Loucy (cell line): ENCODE results near the gene TGFBR3.

Experiments
- H2AFZ ChIP-seq: fragments of 200-600 bp; sonication (generic); 2 replicates; pipeline ENCODE4 v1.6.0; 2016; ENCODE audit warnings: antibody characterized with exemption, mild to moderate bottlenecking, low read length, moderate library complexity
- H3F3A ChIP-seq: fragments of 200-600 bp; 2 replicates; pipeline ENCODE4 v1.6.0; 2016; ENCODE audit warnings: antibody characterized with exemption, low read depth, mild to moderate bottlenecking
- H3K27me3 ChIP-seq: fragments of 200-600 bp; sonication (generic); 2 replicates; pipeline ENCODE4 v1.6.1; 2014; ENCODE audit warnings: low read length, mild to moderate bottlenecking; ENCODE audit not compliant: insufficient read depth, poor library complexity, severe bottlenecking
- H3K36me3 ChIP-seq: fragments of 200-600 bp; sonication (generic); 2 replicates; pipeline ENCODE4 v1.6.1; 2016; ENCODE audit warnings: low read length; ENCODE audit not compliant: insufficient read depth
- H3K4me1 ChIP-seq: fragments of 200-600 bp; sonication (generic); 2 replicates; pipeline ENCODE4 v1.5.1; 2014; ENCODE audit warnings: low read length, mild to moderate bottlenecking; ENCODE audit not compliant: insufficient read depth, poor library complexity, severe bottlenecking
- H3K4me2 ChIP-seq: fragments of 200-600 bp; sonication (generic); 2 replicates; pipeline ENCODE4 v1.6.0; 2014; ENCODE audit warnings: antibody characterized with exemption, low read length, low read depth, mild to moderate bottlenecking; ENCODE audit not compliant: poor library complexity, severe bottlenecking
- H3K4me3 ChIP-seq: fragments of 200-600 bp; sonication (generic); 2 replicates; pipeline ENCODE4 v1.5.1; 2014; ENCODE audit warnings: low read length, mild to moderate bottlenecking, mixed read lengths; ENCODE audit not compliant: poor library complexity, severe bottlenecking
- H3K79me2 ChIP-seq: fragments of 200-600 bp; sonication (generic); 2 replicates; pipeline ENCODE4 v1.6.1; 2014; ENCODE audit warnings: low read length; ENCODE audit not compliant: insufficient read depth
- H3K9ac ChIP-seq: fragments of 200-600 bp; sonication (generic); 2 replicates; pipeline ENCODE4 v1.6.0; 2014; ENCODE audit warnings: mild to moderate bottlenecking, low read depth, low read length, moderate library complexity; ENCODE audit not compliant: poor library complexity, severe bottlenecking
- H3K9me2 ChIP-seq: fragments of 200-600 bp; sonication (generic); replicated peaks from 2 replicates; pipeline ENCODE4 v1.6.1; 2016; ENCODE audit warnings: low read depth, low read length, mixed read lengths
- H3K9me3 ChIP-seq: fragments of 200-600 bp; sonication (generic); 2 replicates; pipeline ENCODE4 v1.6.1; 2014; ENCODE audit warnings: mild to moderate bottlenecking, antibody characterized with exemption, low read length, low read depth; ENCODE audit not compliant: insufficient read depth
- H4K20me1 ChIP-seq: fragments of 200-600 bp; sonication (generic); 2 replicates; pipeline ENCODE4 v1.6.0; 2014; ENCODE audit warnings: antibody characterized with exemption, low read length, mild to moderate bottlenecking; ENCODE audit not compliant: insufficient read depth, poor library complexity, severe bottlenecking
- CTCF ChIP-seq: fragments of 200-600 bp; sonication (generic); conservative IDR thresholded peaks from 2 replicates; pipeline ENCODE4 v1.5.1; 2014; ENCODE audit warnings: mild to moderate bottlenecking, antibody characterized with exemption, low read length
- EZH2phosphoT487 ChIP-seq: fragments of 200-600 bp; IDR thresholded peaks from 2 replicates; pipeline ENCODE4 v1.6.1; 2018; ENCODE audit warnings: antibody characterized with exemption, mild to moderate bottlenecking, moderate library complexity, borderline replicate concordance

The TGFBR3 gene

GRCh38 chr1:91651661-91652071 is 234.3 kb downstream of the TGFBR3 start:
- H3K9me3 ChIP-seq: no peaks in the 10 kb centered on the region
- H3K4me2 ChIP-seq: no peak overlapping the region
- H3K9ac ChIP-seq: no peak overlapping the region
- TF ChIP-seq EZH2phosphoT487 (no peak), CTCF (no peak)
- H2AFZ ChIP-seq: no peak overlapping the region
- no peaks in the 10 kb centered on the region for H3K27me3 ChIP-seq
- no peaks in the 10 kb centered on the region for H3F3A ChIP-seq
- no peaks in the 10 kb centered on the region for H3K79me2 ChIP-seq
- no peaks in the 10 kb centered on the region for H3K9me2 ChIP-seq
- no peaks in the 10 kb centered on the region for H3K36me3 ChIP-seq
- no peaks in the 10 kb centered on the region for H4K20me1 ChIP-seq
- no peak overlapping the region for H3K4me3 ChIP-seq
- H3K4me1 ChIP-seq: peaks cover 9% of the 10 kb centered on the region

- no peaks in the 10 kb centered on the region for H3K36me3 ChIP-seq
- no peaks in the 10 kb centered on the region for H3K79me2 ChIP-seq
- H3F3A ChIP-seq: no peaks in the 10 kb centered on the region
- H3K27me3 ChIP-seq: no peaks in the 10 kb centered on the region
- no peak overlapping the region for H3K9ac ChIP-seq
- H3K9me2 ChIP-seq: no peaks in the 10 kb centered on the region
- no peak overlapping the region for H3K4me3 ChIP-seq
- no peak overlapping the region for H3K4me2 ChIP-seq
- peaks cover 9% of the 10 kb centered on the region for H3K4me1 ChIP-seq
- H3K9me3 ChIP-seq: no peaks in the 10 kb centered on the region
- no peak overlapping the region for H2AFZ ChIP-seq
- TF ChIP-seq EZH2phosphoT487 (no peak), CTCF (no peak)
- H4K20me1 ChIP-seq: no peaks in the 10 kb centered on the region
Measured at GRCh38 chr1:91651243-91651642, 234.7 kb downstream of the TGFBR3 start.

GRCh38 chr1:91650764-91651163 is 235.2 kb downstream of the TGFBR3 start:
- Histone ChIP-seq H3K9ac (no peak overlapping the region), H3F3A (no peaks in the 10 kb centered on the region), H3K4me3 (no peak overlapping the region), H3K27me3 (no peaks in the 10 kb centered on the region), H2AFZ (no peak overlapping the region), H3K4me1 (peaks cover 9% of the 10 kb centered on the region), H3K4me2 (no peak overlapping the region), H3K9me2 (no peaks in the 10 kb centered on the region), H4K20me1 (no peaks in the 10 kb centered on the region), H3K79me2 (no peaks in the 10 kb centered on the region), H3K36me3 (no peaks in the 10 kb centered on the region), H3K9me3 (no peaks in the 10 kb centered on the region)
- TF ChIP-seq CTCF: no peak
- TF ChIP-seq EZH2phosphoT487: no peak
